K562 (cell line): ENCODE results near the gene DSCAM. TPM values are rescaled to one million over a fixed set of nuclear protein-coding genes. Genes with fewer than 3 reads are reported as not detected.

Experiments
- ATAC-seq: fragments of 200-7000 bp; cut with Tn5 transposase; 3 replicates; pipeline ENCODE4 v1.9.1; 2020; ENCODE audit warnings: moderate library complexity
- BruUV-seq: library from RNA; stranded (reverse); fragments of 400-500 nt; replicated peaks from 2 replicates; lab custom pipeline; 2021; lab: Mats Ljungman, UMichigan
- CTCF ChIA-PET: fragments of 300-600 bp; formaldehyde crosslinking; extraction: SDS; loops from one replicate; lab custom pipeline; 2021; ENCODE audit warnings: low intra/inter-chr PET ratio; lab: Yijun Ruan, JAX
- POLR2A ChIA-PET: fragments of 300-600, 350-650 bp; sonication (Branson Sonifier 250); formaldehyde crosslinking; extraction: SDS; loops from one replicate; lab custom pipeline; 2021; ENCODE audit warnings: antibody characterized with exemption, inconsistent platforms; lab: Yijun Ruan, JAX
- DNase-seq, 4 experiments: peaks; one replicate each; pipeline versions ENCODE4 v3.0.0 to v3.0.0-alpha.2; 2011 to 2018; ENCODE audit warnings: low spot score in 3 of 4, mixed read lengths in 3 of 4; ENCODE audit errors: extremely low read depth in 1 of 4
- FAIRE-seq: peaks from 2 replicates; lab custom pipeline; 2011; peaks lifted over from hg19 to GRCh38; lab: Jason Lieb, UNC
- H2AFZ ChIP-seq: 2 replicates; pipeline ENCODE4 v1.6.0; 2011; ENCODE audit warnings: low read depth, low read length, control low read depth, inconsistent platforms
- H3K27ac ChIP-seq: fragments of 200-600 bp; 3 replicates; pipeline ENCODE4 v1.8.0; 2011; ENCODE audit warnings: low read depth, mild to moderate bottlenecking, control low read depth, inconsistent platforms, low read length, moderate library complexity, mixed read lengths; ENCODE audit errors: extremely low read depth
- H3K27me3 ChIP-seq, 2 experiments: fragments of 300-600 bp in 1 of 2; 2 replicates in 1 of 2; 3 replicates in 1 of 2; pipeline versions ENCODE4 v1.6.0 to v1.8.0; 2011; ENCODE audit warnings: inconsistent platforms in 2 of 2, low read length in 2 of 2, mild to moderate bottlenecking in 1 of 2, mixed read lengths in 1 of 2, moderate library complexity in 1 of 2; ENCODE audit not compliant: control insufficient read depth in 2 of 2, insufficient read depth in 2 of 2
- H3K36me3 ChIP-seq: fragments of 300-600 bp; 3 replicates; pipeline ENCODE4 v1.8.0; 2011; ENCODE audit warnings: mild to moderate bottlenecking, low read length, inconsistent platforms; ENCODE audit not compliant: control insufficient read depth, insufficient read depth
- H3K4me1 ChIP-seq, 2 experiments: fragments of 200-600 bp in 1 of 2; replicated peaks in 1 of 2; 2 replicates in 1 of 2; 3 replicates in 1 of 2; pipeline versions ENCODE4 v1.5.1 to v1.8.0; 2011; ENCODE audit warnings: inconsistent platforms in 2 of 2, low read length in 2 of 2, mild to moderate bottlenecking in 1 of 2, mixed read lengths in 1 of 2, moderate library complexity in 1 of 2; ENCODE audit not compliant: control insufficient read depth in 2 of 2, insufficient read depth in 2 of 2
- H3K4me2 ChIP-seq: 2 replicates; pipeline ENCODE4 v1.6.1; 2011; ENCODE audit warnings: low read length, control low read depth, inconsistent platforms, mixed read lengths; ENCODE audit not compliant: insufficient read depth
- H3K4me3 ChIP-seq: fragments of 200-600 bp; sonication (generic), shearing (Covaris generic); 2 replicates; pipeline ENCODE4 v1.5.1; 2016; ENCODE audit warnings: control low read depth, inconsistent platforms
- H3K79me2 ChIP-seq: fragments of 200-600 bp; 3 replicates; pipeline ENCODE4 v1.8.0; 2011; ENCODE audit warnings: low read length, inconsistent platforms; ENCODE audit not compliant: control insufficient read depth, insufficient read depth
- H3K9ac ChIP-seq, 2 experiments: 2 replicates each; pipeline versions ENCODE4 v1.6.0 to v1.6.1; 2011; ENCODE audit warnings: low read depth in 2 of 2, low read length in 2 of 2, control low read depth in 1 of 2, inconsistent platforms in 1 of 2, mild to moderate bottlenecking in 1 of 2, mixed read lengths in 1 of 2; ENCODE audit not compliant: insufficient read depth in 1 of 2
- H3K9me1 ChIP-seq: one replicate; pipeline ENCODE4 v1.6.0; 2011; ENCODE audit warnings: inconsistent platforms, mild to moderate bottlenecking, low read length, moderate library complexity; ENCODE audit not compliant: control insufficient read depth, insufficient read depth
- H3K9me3 ChIP-seq: replicated peaks from 2 replicates; pipeline ENCODE4 v1.5.1; 2011; ENCODE audit warnings: low read depth, low read length, inconsistent platforms; ENCODE audit not compliant: control insufficient read depth, insufficient read depth
- H4K20me1 ChIP-seq: replicated peaks from 2 replicates; pipeline ENCODE4 v1.6.1; 2011; ENCODE audit warnings: low read length, inconsistent platforms, mixed read lengths; ENCODE audit not compliant: control insufficient read depth, insufficient read depth
- ATF1 ChIP-seq, 2 experiments: fragments of 450-650 bp in 1 of 2; IDR thresholded peaks; 2 replicates each; pipeline ENCODE4 v1.6.1; 2016; ENCODE audit warnings: missing compliant biosample characterization in 1 of 2, missing genetic modification characterization in 1 of 2
- IFI16 ChIP-seq: fragments of 250-450 bp; sonication (Bioruptor Pico); IDR thresholded peaks from 2 replicates; pipeline ENCODE4 v2.1.2; 2022; ENCODE audit warnings: mild to moderate bottlenecking, inconsistent platforms
- NCOR1 ChIP-seq: fragments of 450-650 bp; IDR thresholded peaks from 2 replicates; pipeline ENCODE4 v1.6.1; 2016; ENCODE audit warnings: mild to moderate bottlenecking, moderate library complexity
- SRSF1 ChIP-seq: fragments of 200-400 bp; formaldehyde crosslinking; IDR thresholded peaks from 2 replicates; pipeline ENCODE4 v1.6.1; 2017; ENCODE audit warnings: mild to moderate bottlenecking, low read depth, low read length, moderate library complexity
- TEAD1 ChIP-seq, 2 experiments: fragments of 450-650 bp in 1 of 2; sonication (generic) in 1 of 2; formaldehyde crosslinking; IDR thresholded peaks; 2 replicates each; pipeline versions ENCODE4 v1.4.0 to v1.8.0; 2020 to 2022; ENCODE audit warnings: mild to moderate bottlenecking in 2 of 2, missing genetic modification reagents in 1 of 2
- ZNF143 ChIP-seq: sonication (generic); formaldehyde crosslinking; IDR thresholded peaks from 2 replicates; pipeline ENCODE4 v1.9.0; 2022; ENCODE audit warnings: mild to moderate bottlenecking, missing genetic modification reagents
- ZNF197 ChIP-seq: fragments of 200-800 bp; sonication (Bioruptor generic); IDR thresholded peaks from 2 replicates; pipeline ENCODE4 v1.6.1; 2016; ENCODE audit warnings: low read depth, missing genetic modification characterization, missing compliant biosample characterization
- WGBS: fragments of 100-300 bp; shearing (Covaris generic); methylation state at CpG from one replicate; pipeline ENCODE4 v1.1.6; 2016; ENCODE audit warnings: low coverage, mixed read lengths; ENCODE audit not compliant: insufficient coverage; ENCODE audit errors: missing lambda C conversion rate; 5-methylcytosine and 5-hydroxymethylcytosine counted together
- in situ Hi-C: fragments of 300-500 bp; cut with MboI; formaldehyde crosslinking; loops from 4 replicates; pipeline ENCODE4 v1.15.0; 2018; ENCODE audit warnings: inconsistent platforms, mixed read lengths
- intact Hi-C: fragments of 100-400 bp; cut with micrococcal nuclease; formaldehyde crosslinking; loops from 2 replicates; pipeline ENCODE4 v1.14.2; 2022
- polyA plus RNA-seq, 8 experiments: library from polyadenylated mRNA; depleted of rRNA in 4 of 8; stranded (reverse) in 5 of 8; unstranded in 3 of 8; fragments of >200 nt; fragmentation: Nextera tagmentation in 2 of 8; fragmentation: Illumina TruSeq in 1 of 8; extraction: Ambion mirVana in 2 of 8; extraction: Trizol in 1 of 8; gene quantifications; 2 replicates each; pipeline versions ENCODE4 v1.2.1 to v1.2.3, GENCODE V29; 2011 to 2014; ENCODE audit warnings: inconsistent platforms in 1 of 8, missing spikeins in 1 of 8
- total RNA-seq, 7 experiments: library from RNA; depleted of rRNA in 6 of 7; stranded (reverse); fragments of >200 nt in 6 of 7; fragmentation: Illumina TruSeq in 2 of 7; extraction: Trizol in 2 of 7; gene quantifications; 2 replicates each; pipeline versions ENCODE4 v1.2.1 to v1.2.3, GENCODE V29; 2011 to 2021; ENCODE audit warnings: low replicate concordance in 1 of 7
- TF ChIP-seq, protein P1 (sequence below): fragments of 250-450 bp; sonication (Bioruptor Pico); IDR thresholded peaks from 2 replicates; pipeline ENCODE4 v1.5.0; 2020; ENCODE audit warnings: mild to moderate bottlenecking, borderline replicate concordance
- TF ChIP-seq, protein P2 (sequence below): fragments of 450-650 bp; IDR thresholded peaks from 2 replicates; pipeline ENCODE4 v1.6.1; 2016; ENCODE audit warnings: mild to moderate bottlenecking, moderate library complexity

The DSCAM gene
- total and polyA plus RNA-seq, 9 of the 15 experiments (the other 6 are each of a cell fraction or from before 2014, with no cell fraction given), result not detected

DNA sequence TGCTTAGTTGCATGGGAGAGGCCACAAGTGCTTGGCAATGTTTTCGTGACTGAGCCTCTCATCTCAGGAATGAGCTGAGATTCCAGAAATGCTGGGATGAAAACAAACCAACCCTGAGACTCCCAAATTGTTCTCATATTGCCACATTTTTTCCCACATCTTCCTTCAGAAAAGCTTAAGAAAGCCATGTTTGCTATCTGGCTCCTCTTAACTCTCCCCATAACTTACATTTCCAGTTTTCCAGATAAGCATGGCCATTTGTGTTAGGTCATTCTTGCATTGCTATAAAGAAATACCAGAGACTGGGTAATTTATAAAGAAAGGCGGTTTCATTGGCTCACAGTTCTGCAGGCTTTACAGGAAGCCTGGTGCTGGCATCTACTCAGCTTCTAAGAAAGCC lies 17.2 kb downstream of the DSCAM start:
- 0% methylated on average over 2 of the region's 2 CpGs for WGBS
- H3K27me3 ChIP-seq, result no peaks in the 10 kb centered on the region
- H3K9ac ChIP-seq, result no peak overlapping the region
- no peaks in the 10 kb centered on the region for H3K4me1 ChIP-seq
- no peaks in the 10 kb centered on the region for H3K9me1 ChIP-seq
- no peak for FAIRE-seq
- DNase-seq, result no peak
- intact Hi-C loops, result no loop called here
- ATAC-seq, result no peak
- no peak overlapping the region for H3K4me2 ChIP-seq
- in situ Hi-C loops, result no loop called here
- CTCF ChIA-PET, result no interaction called here
- no peak overlapping the region for H3K4me3 ChIP-seq
- H2AFZ ChIP-seq, result no peak overlapping the region
- H3K27ac ChIP-seq, result no peak overlapping the region
- no peaks in the 10 kb centered on the region for H4K20me1 ChIP-seq
- no peaks in the 10 kb centered on the region; the same call in 1 of the 2 replicates for H3K9me3 ChIP-seq
- no peaks in the 10 kb centered on the region for H3K79me2 ChIP-seq
- BruUV-seq, result no TSS peak
- POLR2A ChIA-PET, result interaction anchor here (0.5 kb wide), 1 partner anchor 1095 kb away, joined by 3 read pairs; no protein-coding TSS in a partner anchor
- no peaks in the 10 kb centered on the region for H3K36me3 ChIP-seq
- TF ChIP-seq, protein P1, sequence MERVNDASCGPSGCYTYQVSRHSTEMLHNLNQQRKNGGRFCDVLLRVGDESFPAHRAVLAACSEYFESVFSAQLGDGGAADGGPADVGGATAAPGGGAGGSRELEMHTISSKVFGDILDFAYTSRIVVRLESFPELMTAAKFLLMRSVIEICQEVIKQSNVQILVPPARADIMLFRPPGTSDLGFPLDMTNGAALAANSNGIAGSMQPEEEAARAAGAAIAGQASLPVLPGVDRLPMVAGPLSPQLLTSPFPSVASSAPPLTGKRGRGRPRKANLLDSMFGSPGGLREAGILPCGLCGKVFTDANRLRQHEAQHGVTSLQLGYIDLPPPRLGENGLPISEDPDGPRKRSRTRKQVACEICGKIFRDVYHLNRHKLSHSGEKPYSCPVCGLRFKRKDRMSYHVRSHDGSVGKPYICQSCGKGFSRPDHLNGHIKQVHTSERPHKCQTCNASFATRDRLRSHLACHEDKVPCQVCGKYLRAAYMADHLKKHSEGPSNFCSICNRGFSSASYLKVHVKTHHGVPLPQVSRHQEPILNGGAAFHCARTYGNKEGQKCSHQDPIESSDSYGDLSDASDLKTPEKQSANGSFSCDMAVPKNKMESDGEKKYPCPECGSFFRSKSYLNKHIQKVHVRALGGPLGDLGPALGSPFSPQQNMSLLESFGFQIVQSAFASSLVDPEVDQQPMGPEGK (CRISPR knock-in tag), result no peak
- TF ChIP-seq ATF1 (CRISPR knock-in tag; IDR thresholded peaks at IDR 0.05) (no peak), ATF1 (tag; IDR thresholded peaks at IDR 0.05) (no peak), TEAD1 (CRISPR knock-in tag; IDR thresholded peaks at IDR 0.05) (no peak), IFI16 (CRISPR knock-in tag) (no peak), ZNF197 (CRISPR knock-in tag) (no peak), SRSF1 (no peak), NCOR1 (no peak), ZNF143 (CRISPR knock-in tag) (no peak)
- TF ChIP-seq, protein P2, sequence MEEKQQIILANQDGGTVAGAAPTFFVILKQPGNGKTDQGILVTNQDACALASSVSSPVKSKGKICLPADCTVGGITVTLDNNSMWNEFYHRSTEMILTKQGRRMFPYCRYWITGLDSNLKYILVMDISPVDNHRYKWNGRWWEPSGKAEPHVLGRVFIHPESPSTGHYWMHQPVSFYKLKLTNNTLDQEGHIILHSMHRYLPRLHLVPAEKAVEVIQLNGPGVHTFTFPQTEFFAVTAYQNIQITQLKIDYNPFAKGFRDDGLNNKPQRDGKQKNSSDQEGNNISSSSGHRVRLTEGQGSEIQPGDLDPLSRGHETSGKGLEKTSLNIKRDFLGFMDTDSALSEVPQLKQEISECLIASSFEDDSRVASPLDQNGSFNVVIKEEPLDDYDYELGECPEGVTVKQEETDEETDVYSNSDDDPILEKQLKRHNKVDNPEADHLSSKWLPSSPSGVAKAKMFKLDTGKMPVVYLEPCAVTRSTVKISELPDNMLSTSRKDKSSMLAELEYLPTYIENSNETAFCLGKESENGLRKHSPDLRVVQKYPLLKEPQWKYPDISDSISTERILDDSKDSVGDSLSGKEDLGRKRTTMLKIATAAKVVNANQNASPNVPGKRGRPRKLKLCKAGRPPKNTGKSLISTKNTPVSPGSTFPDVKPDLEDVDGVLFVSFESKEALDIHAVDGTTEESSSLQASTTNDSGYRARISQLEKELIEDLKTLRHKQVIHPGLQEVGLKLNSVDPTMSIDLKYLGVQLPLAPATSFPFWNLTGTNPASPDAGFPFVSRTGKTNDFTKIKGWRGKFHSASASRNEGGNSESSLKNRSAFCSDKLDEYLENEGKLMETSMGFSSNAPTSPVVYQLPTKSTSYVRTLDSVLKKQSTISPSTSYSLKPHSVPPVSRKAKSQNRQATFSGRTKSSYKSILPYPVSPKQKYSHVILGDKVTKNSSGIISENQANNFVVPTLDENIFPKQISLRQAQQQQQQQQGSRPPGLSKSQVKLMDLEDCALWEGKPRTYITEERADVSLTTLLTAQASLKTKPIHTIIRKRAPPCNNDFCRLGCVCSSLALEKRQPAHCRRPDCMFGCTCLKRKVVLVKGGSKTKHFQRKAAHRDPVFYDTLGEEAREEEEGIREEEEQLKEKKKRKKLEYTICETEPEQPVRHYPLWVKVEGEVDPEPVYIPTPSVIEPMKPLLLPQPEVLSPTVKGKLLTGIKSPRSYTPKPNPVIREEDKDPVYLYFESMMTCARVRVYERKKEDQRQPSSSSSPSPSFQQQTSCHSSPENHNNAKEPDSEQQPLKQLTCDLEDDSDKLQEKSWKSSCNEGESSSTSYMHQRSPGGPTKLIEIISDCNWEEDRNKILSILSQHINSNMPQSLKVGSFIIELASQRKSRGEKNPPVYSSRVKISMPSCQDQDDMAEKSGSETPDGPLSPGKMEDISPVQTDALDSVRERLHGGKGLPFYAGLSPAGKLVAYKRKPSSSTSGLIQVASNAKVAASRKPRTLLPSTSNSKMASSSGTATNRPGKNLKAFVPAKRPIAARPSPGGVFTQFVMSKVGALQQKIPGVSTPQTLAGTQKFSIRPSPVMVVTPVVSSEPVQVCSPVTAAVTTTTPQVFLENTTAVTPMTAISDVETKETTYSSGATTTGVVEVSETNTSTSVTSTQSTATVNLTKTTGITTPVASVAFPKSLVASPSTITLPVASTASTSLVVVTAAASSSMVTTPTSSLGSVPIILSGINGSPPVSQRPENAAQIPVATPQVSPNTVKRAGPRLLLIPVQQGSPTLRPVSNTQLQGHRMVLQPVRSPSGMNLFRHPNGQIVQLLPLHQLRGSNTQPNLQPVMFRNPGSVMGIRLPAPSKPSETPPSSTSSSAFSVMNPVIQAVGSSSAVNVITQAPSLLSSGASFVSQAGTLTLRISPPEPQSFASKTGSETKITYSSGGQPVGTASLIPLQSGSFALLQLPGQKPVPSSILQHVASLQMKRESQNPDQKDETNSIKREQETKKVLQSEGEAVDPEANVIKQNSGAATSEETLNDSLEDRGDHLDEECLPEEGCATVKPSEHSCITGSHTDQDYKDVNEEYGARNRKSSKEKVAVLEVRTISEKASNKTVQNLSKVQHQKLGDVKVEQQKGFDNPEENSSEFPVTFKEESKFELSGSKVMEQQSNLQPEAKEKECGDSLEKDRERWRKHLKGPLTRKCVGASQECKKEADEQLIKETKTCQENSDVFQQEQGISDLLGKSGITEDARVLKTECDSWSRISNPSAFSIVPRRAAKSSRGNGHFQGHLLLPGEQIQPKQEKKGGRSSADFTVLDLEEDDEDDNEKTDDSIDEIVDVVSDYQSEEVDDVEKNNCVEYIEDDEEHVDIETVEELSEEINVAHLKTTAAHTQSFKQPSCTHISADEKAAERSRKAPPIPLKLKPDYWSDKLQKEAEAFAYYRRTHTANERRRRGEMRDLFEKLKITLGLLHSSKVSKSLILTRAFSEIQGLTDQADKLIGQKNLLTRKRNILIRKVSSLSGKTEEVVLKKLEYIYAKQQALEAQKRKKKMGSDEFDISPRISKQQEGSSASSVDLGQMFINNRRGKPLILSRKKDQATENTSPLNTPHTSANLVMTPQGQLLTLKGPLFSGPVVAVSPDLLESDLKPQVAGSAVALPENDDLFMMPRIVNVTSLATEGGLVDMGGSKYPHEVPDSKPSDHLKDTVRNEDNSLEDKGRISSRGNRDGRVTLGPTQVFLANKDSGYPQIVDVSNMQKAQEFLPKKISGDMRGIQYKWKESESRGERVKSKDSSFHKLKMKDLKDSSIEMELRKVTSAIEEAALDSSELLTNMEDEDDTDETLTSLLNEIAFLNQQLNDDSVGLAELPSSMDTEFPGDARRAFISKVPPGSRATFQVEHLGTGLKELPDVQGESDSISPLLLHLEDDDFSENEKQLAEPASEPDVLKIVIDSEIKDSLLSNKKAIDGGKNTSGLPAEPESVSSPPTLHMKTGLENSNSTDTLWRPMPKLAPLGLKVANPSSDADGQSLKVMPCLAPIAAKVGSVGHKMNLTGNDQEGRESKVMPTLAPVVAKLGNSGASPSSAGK, result no peak
